Measurements from ENCODE around the gene CACNA1D. TPM values are rescaled to one million over a fixed set of nuclear protein-coding genes. Genes with fewer than 3 reads are reported as not detected.

CACNA1D gene
- total RNA-seq (ENCODE audit: low replicate concordance) = 0.47 TPM in 1 of 2 replicates, not detected in the other

DNA sequence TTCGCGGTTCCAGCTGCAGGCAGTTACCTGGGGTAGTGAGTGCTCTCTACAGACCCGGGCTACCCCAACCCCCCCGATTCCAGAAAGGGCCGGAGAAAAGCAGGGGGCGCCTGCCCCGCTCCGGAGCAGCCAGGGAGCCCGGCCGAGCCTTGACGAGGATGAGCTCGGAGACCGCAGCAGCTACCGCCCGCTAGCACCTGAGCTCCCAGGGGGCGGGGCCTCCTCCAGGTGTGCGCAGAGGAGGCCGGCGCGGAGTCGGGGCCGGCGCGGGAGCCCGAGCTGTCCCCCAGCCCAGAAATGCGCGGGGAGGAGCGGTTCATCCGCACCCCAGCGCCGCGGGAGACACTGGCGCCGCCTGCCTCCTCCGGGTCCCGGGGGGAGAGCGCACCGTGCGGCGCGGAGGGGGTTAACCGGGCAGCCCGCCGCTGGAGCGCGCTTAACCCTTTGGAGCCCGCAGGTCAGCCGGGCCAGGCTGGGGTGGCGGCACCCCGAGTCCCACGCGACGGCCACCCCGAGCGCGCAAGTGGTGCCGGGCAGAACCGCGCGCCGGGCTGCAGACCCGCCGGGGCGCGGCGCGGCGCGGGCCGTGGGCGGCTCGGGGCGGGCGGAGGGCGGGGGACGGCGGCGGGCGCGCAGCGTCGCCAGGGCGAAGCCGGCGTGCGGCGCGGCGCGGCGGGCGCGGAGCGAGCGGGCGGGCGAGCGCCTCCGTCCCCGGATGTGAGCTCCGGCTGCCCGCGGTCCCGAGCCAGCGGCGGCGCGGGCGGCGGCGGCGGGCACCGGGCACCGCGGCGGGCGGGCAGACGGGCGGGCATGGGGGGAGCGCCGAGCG, at the start of gene CACNA1D:
Gene CACNA1D (plus strand): TSS at position 649 of the 829 bp plus-strand sequence. CDS start 556 bp downstream, outside the sequence.

DNA sequence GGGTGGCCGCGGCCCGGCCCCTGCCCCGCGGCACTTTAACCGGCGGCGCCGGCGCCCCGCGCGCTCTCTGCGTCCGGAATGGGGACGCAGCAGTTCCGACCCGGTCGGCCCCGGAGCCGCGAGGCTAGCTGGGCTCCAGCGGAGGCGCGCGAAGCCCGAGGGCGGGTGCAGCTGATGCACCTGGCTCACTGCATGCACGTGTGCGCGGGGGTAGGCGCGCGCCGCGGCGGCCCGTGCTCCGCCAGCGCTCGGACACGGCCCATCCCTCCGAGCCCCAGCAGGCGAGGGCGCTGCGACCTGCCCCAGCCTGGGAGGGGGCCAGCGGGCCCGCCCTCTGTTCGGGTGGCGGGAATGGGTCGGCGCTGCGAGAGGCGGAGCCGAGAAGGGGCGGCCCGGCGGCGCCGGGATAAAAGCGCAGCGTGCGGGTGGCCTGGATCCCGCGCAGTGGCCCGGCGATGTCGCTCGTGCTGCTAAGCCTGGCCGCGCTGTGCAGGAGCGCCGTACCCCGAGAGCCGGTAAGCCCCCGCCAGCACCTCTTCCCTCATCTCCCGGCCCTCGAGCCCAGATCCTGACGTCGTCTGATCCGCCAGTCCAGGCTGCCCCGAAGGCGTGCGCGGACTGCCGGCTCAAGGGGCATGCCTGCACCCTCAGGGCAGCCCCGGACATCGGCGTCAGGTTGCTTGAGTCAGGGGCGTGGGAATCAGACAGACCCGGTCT, 351.9 kb downstream of the CACNA1D start, which contains the start of the genes CHDH and IL17RB:
Gene CHDH (minus strand): TSS at position 286 of the 717 bp plus-strand sequence. CDS start 22,411 bp downstream, outside the sequence.
Gene IL17RB (plus strand): TSS at position 435 of the 717 bp plus-strand sequence. CDS start 21 bp downstream, at position 456.

Other genes with a start within 250 kb of the CACNA1D start
- gene TKT, start 238.6 kb upstream of the CACNA1D start, total RNA-seq (ENCODE audit: low replicate concordance) = 324 and 439 TPM in 2 replicates
- 9.0 and 10.8 TPM in 2 replicates for gene DCP1A, start 147.1 kb upstream of the CACNA1D start, total RNA-seq (ENCODE audit: low replicate concordance)

Measured in smooth muscle cell of the coronary artery (primary cell).